H1 (cell line): Measurements from ENCODE around the gene C2orf72. TPM values are rescaled to one million over a fixed set of nuclear protein-coding genes. Genes with fewer than 3 reads are reported as not detected.

ENCODE experiments used
- ASH2L ChIP-seq: fragments of 200-600, 300-600 bp; sonication (generic); IDR thresholded peaks from one replicate; pipeline ENCODE4 v1.7.1; 2017; ENCODE audit warnings: low read length
- EP300 ChIP-seq, 2 experiments: IDR thresholded peaks; 1 replicate in 1 of 2; 2 replicates in 1 of 2; pipeline ENCODE4 v1.6.1; 2011 to 2012; ENCODE audit warnings: low read depth in 2 of 2, low read length in 2 of 2, mild to moderate bottlenecking in 2 of 2, borderline replicate concordance in 1 of 2, inconsistent platforms in 1 of 2, moderate library complexity in 1 of 2
- POU5F1 ChIP-seq: IDR thresholded peaks from 2 replicates; pipeline ENCODE4 v1.6.1; 2011; ENCODE audit warnings: low read depth, mild to moderate bottlenecking, low read length, moderate library complexity
- TBP ChIP-seq: IDR thresholded peaks from 2 replicates; pipeline ENCODE4 v1.6.1; 2011; ENCODE audit warnings: low read depth, low read length, improper control_type of control experiment
- YY1 ChIP-seq: IDR thresholded peaks from 2 replicates; pipeline ENCODE4 v1.6.1; 2011; ENCODE audit warnings: low read depth, mild to moderate bottlenecking, low read length
- ZNF274 ChIP-seq: IDR thresholded peaks from 2 replicates; pipeline ENCODE4 v1.7.0; 2012; ENCODE audit warnings: low read length, borderline replicate concordance; ENCODE audit errors: extremely low read depth
- polyA plus RNA-seq, 7 experiments: library from polyadenylated mRNA; depleted of rRNA in 3 of 7; stranded (reverse) in 5 of 7; unstranded in 2 of 7; fragments of >200 nt in 5 of 7; fragments of 200-250 nt in 2 of 7; gene quantifications; 1 replicate in 5 of 7; 2 replicates in 1 of 7; 4 replicates in 1 of 7; pipeline versions ENCODE4 v1.2.1 to v1.2.3, GENCODE V29; 2011 to 2013; ENCODE audit warnings: missing spikeins in 2 of 7, mixed read lengths in 2 of 7
- total RNA-seq: library from RNA; stranded (reverse); fragmentation: NEBNext Ultra II Directional; extraction: Animal tissue kit (Norgen Biotek cat#: 25700); gene quantifications from 2 replicates; pipeline ENCODE4 v1.2.1, GENCODE V29; 2021
- TF ChIP-seq, protein P1 (sequence below): fragments of 300-600 bp; sonication (generic); IDR thresholded peaks from 2 replicates; pipeline ENCODE4 v1.7.1; 2012; ENCODE audit warnings: low read length, moderate library complexity, mild to moderate bottlenecking, inconsistent platforms; ENCODE audit not compliant: insufficient replicate concordance

C2orf72 gene
- total and polyA plus RNA-seq, 2 of the 8 experiments (the other 6 are each of a cell fraction or from before 2014, with no cell fraction given): 1.1 to 1.7 TPM

GRCh38 chr2:231009236-231009919 is 27.9 kb upstream of the C2orf72 start (continued):
- no peak for TF ChIP-seq ASH2L
- TF ChIP-seq POU5F1: no peak
- TF ChIP-seq TBP: no peak
- no peak for TF ChIP-seq EP300 (IDR thresholded peaks at IDR 0.05; ENCODE audit: borderline replicate concordance in 1 of 2, low read depth in 2 of 2, low read length in 2 of 2)
- TF ChIP-seq, protein P1, sequence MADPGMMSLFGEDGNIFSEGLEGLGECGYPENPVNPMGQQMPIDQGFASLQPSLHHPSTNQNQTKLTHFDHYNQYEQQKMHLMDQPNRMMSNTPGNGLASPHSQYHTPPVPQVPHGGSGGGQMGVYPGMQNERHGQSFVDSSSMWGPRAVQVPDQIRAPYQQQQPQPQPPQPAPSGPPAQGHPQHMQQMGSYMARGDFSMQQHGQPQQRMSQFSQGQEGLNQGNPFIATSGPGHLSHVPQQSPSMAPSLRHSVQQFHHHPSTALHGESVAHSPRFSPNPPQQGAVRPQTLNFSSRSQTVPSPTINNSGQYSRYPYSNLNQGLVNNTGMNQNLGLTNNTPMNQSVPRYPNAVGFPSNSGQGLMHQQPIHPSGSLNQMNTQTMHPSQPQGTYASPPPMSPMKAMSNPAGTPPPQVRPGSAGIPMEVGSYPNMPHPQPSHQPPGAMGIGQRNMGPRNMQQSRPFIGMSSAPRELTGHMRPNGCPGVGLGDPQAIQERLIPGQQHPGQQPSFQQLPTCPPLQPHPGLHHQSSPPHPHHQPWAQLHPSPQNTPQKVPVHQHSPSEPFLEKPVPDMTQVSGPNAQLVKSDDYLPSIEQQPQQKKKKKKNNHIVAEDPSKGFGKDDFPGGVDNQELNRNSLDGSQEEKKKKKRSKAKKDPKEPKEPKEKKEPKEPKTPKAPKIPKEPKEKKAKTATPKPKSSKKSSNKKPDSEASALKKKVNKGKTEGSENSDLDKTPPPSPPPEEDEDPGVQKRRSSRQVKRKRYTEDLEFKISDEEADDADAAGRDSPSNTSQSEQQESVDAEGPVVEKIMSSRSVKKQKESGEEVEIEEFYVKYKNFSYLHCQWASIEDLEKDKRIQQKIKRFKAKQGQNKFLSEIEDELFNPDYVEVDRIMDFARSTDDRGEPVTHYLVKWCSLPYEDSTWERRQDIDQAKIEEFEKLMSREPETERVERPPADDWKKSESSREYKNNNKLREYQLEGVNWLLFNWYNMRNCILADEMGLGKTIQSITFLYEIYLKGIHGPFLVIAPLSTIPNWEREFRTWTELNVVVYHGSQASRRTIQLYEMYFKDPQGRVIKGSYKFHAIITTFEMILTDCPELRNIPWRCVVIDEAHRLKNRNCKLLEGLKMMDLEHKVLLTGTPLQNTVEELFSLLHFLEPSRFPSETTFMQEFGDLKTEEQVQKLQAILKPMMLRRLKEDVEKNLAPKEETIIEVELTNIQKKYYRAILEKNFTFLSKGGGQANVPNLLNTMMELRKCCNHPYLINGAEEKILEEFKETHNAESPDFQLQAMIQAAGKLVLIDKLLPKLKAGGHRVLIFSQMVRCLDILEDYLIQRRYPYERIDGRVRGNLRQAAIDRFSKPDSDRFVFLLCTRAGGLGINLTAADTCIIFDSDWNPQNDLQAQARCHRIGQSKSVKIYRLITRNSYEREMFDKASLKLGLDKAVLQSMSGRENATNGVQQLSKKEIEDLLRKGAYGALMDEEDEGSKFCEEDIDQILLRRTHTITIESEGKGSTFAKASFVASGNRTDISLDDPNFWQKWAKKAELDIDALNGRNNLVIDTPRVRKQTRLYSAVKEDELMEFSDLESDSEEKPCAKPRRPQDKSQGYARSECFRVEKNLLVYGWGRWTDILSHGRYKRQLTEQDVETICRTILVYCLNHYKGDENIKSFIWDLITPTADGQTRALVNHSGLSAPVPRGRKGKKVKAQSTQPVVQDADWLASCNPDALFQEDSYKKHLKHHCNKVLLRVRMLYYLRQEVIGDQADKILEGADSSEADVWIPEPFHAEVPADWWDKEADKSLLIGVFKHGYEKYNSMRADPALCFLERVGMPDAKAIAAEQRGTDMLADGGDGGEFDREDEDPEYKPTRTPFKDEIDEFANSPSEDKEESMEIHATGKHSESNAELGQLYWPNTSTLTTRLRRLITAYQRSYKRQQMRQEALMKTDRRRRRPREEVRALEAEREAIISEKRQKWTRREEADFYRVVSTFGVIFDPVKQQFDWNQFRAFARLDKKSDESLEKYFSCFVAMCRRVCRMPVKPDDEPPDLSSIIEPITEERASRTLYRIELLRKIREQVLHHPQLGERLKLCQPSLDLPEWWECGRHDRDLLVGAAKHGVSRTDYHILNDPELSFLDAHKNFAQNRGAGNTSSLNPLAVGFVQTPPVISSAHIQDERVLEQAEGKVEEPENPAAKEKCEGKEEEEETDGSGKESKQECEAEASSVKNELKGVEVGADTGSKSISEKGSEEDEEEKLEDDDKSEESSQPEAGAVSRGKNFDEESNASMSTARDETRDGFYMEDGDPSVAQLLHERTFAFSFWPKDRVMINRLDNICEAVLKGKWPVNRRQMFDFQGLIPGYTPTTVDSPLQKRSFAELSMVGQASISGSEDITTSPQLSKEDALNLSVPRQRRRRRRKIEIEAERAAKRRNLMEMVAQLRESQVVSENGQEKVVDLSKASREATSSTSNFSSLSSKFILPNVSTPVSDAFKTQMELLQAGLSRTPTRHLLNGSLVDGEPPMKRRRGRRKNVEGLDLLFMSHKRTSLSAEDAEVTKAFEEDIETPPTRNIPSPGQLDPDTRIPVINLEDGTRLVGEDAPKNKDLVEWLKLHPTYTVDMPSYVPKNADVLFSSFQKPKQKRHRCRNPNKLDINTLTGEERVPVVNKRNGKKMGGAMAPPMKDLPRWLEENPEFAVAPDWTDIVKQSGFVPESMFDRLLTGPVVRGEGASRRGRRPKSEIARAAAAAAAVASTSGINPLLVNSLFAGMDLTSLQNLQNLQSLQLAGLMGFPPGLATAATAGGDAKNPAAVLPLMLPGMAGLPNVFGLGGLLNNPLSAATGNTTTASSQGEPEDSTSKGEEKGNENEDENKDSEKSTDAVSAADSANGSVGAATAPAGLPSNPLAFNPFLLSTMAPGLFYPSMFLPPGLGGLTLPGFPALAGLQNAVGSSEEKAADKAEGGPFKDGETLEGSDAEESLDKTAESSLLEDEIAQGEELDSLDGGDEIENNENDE: no peak
- no peak for TF ChIP-seq YY1
- no peak for TF ChIP-seq ZNF274
